Measurements from ENCODE around the gene DNAJC7. TPM values are rescaled to one million over a fixed set of nuclear protein-coding genes. Genes with fewer than 3 reads are reported as not detected.

DNAJC7 gene
- total and polyA plus RNA-seq, 9 of the 15 experiments (the other 6 are each of a cell fraction or from before 2014, with no cell fraction given): 85.8 to 262 (median 157) TPM

DNA sequence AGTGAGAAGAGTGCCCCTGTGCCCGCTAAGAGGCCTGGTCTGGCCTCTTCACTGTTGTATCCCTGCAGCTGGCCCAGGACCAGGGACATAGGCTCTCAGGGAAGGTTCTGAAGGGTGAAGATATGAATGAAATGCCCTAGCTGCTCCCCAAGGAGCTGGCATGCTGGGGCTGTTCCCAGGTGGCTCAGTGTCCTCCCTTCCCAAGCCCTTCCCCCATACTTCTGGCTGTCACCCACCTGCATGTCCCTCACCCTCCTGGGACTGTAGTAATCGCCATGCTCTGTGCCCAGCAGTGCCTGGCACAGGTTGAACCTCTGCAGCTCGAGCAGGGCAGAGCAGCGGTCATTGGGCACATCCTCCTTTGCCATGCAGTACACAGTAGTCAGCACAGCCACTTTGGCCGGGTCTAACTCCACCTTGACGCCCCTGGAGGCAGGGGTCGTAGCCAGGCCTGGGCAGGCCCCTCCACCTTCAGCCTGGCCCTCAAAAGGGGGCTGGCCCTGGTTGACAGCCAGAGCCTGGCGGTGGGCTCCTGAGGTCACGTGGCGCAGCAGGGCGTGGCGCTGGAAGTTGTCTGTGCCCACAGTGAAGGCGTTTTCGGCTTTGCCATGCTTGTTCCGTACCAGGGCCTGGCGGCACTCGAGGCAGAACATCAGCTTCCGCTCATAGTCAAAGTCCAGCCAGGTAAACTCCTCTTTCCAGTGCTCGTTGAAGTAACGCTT is 25.5 kb upstream of the DNAJC7 start:
- no peaks in the 10 kb centered on the region for H3K79me2 ChIP-seq (ENCODE audit: control insufficient read depth, insufficient read depth, low read length)
- ATAC-seq (no peak), DNase-seq (ENCODE audit: extremely low read depth in 1 of 4, low spot score in 3 of 4) (no peak), FAIRE-seq (no peak)
- H3K27ac ChIP-seq (ENCODE audit: extremely low read depth, low read depth, low read length): no peak overlapping the region
- H3K9ac ChIP-seq (ENCODE audit: insufficient read depth in 1 of 2, low read depth in 2 of 2, low read length in 2 of 2): peak overlapping the region in 1 of 2 experiments; percentile 35; a peak in 1 of 4 replicates
- intact Hi-C loops (cut with micrococcal nuclease): no loop called here
- in situ Hi-C loops (cut with MboI): no loop called here
- BruUV-seq (replicated peaks): no TSS peak
- H3K36me3 ChIP-seq (ENCODE audit: control insufficient read depth, insufficient read depth, low read length): no peaks in the 10 kb centered on the region
- ChIA-PET CTCF (ENCODE audit: low intra/inter-chr PET ratio) (no interaction called here), POLR2A (interaction anchor here (0.6 kb wide), 1 partner anchor 296 kb away, joined by 3 read pairs; no protein-coding TSS in a partner anchor)
- no peaks in the 10 kb centered on the region for H3K9me3 ChIP-seq (replicated peaks; ENCODE audit: control insufficient read depth, insufficient read depth, low read depth, low read length)
- H3K4me3 ChIP-seq: no peak overlapping the region
- H3K9me1 ChIP-seq (ENCODE audit: control insufficient read depth, insufficient read depth, low read length): no peaks in the 10 kb centered on the region
- no peaks in the 10 kb centered on the region for H4K20me1 ChIP-seq (replicated peaks; ENCODE audit: control insufficient read depth, insufficient read depth, low read length)
- peaks cover 0 to 19% of the 10 kb centered on the region in 2 experiments; a peak in 2 of 5 replicates for H3K4me1 ChIP-seq (replicated peaks in 1 of 2; ENCODE audit: control insufficient read depth in 2 of 2, insufficient read depth in 2 of 2, low read length in 2 of 2)
- peaks cover 0 to 2% of the 10 kb centered on the region in 2 experiments; a peak in 1 of 5 replicates for H3K27me3 ChIP-seq (ENCODE audit: control insufficient read depth in 2 of 2, insufficient read depth in 2 of 2, low read length in 2 of 2)
- H2AFZ ChIP-seq (ENCODE audit: low read depth, low read length): no peak overlapping the region
- WGBS (ENCODE audit: insufficient coverage, low coverage, missing lambda C conversion rate): 43% methylated on average over 20 of the region's 20 CpGs
- no peak overlapping the region for H3K4me2 ChIP-seq (ENCODE audit: insufficient read depth, low read length)
- TF ChIP-seq ZNF197 (CRISPR knock-in tag; IDR thresholded peaks at IDR 0.05; ENCODE audit: low read depth) (no peak), LEF1 (IDR thresholded peaks at IDR 0.05) (no peak)
- TF ChIP-seq, protein P1, sequence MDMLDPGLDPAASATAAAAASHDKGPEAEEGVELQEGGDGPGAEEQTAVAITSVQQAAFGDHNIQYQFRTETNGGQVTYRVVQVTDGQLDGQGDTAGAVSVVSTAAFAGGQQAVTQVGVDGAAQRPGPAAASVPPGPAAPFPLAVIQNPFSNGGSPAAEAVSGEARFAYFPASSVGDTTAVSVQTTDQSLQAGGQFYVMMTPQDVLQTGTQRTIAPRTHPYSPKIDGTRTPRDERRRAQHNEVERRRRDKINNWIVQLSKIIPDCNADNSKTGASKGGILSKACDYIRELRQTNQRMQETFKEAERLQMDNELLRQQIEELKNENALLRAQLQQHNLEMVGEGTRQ (CRISPR knock-in tag; IDR thresholded peaks at IDR 0.05): peak; percentile 57
- TF ChIP-seq, protein P2, sequence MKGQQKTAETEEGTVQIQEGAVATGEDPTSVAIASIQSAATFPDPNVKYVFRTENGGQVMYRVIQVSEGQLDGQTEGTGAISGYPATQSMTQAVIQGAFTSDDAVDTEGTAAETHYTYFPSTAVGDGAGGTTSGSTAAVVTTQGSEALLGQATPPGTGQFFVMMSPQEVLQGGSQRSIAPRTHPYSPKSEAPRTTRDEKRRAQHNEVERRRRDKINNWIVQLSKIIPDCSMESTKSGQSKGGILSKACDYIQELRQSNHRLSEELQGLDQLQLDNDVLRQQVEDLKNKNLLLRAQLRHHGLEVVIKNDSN (CRISPR knock-in tag; IDR thresholded peaks at IDR 0.05): peak; percentile 26; the same call in 1 of the 2 replicates
